Measurements from ENCODE around the gene SHISA8.

DNA sequence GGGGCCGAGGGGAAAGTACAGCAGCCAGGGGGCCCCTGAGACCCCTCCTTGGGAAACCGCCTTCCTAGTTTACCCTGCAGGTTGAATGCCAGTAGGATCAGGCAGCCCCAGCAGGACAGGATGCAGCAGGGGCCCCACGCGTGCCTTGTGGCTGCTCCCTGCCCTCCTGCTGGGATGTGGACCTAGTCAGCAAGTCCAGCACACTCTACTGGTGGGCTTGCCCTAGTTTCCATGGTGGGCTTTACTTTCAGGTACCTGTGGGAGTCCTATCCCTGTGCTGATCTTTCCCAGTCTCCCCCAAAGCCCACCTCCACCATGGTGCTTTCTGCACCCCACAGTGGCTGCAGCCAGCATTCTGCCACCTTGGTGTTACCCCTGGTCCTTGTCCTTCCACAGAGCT is 22.2 kb downstream of the SHISA8 start:
- TF ChIP-seq CTCF (conservative IDR thresholded peaks at IDR 0.05; ENCODE audit: low read length) (no peak), EZH2phosphoT487 (IDR thresholded peaks at IDR 0.05; ENCODE audit: borderline replicate concordance, low read depth, low read length) (no peak)
